Left kidney (tissue), 2 donors: ENCODE data around the gene CDHR2. TPM values are rescaled to one million over a fixed set of nuclear protein-coding genes. Genes with fewer than 3 reads are reported as not detected.

Experiments
- DNase-seq: peaks from one replicate; pipeline ENCODE4 v3.0.0-alpha.2; 2013
- polyA plus RNA-seq: library from polyadenylated mRNA; unstranded; fragments of 120-200 nt; gene quantifications from one replicate; pipeline ENCODE4 v1.2.1, GENCODE V29; 2013; ENCODE audit not compliant: insufficient read length

The CDHR2 gene
- polyA plus RNA-seq, 1 donor = 25.0 TPM

DNA sequence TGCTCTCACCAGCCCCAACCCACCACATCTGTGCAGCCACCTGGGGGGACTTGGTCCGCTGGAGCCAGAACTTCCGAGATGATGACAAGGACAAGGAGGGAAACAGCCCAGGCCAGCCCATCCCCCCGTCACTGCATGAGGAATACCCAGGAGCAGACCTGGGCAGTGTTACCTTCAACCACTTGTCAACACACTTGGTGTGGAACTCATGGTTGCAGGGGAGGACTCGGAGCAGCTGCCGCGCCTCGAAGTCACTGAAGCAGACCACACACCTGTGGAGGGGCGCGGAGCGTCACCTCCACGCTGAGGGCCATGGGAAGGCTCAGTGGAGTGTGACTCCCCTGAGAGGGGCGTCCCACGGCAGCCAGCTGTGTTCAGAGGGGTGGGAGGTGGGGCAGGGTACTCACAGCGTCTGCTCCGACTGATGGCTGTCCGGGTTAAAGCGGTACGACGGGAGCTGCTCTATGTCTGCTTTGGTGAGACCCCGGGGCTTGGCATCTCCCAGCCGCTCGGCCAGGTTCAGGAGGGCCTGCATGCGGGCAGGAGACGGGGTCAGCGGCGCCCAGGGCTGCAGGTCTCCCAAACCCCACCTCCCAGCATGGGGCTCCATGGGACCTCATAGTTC lies 19.9 kb upstream of the CDHR2 start:
- no peak for DNase-seq

- DNase-seq = no peak
Measured at GRCh38 chr5:176529741-176530141, 19.4 kb upstream of the CDHR2 start.

DNA sequence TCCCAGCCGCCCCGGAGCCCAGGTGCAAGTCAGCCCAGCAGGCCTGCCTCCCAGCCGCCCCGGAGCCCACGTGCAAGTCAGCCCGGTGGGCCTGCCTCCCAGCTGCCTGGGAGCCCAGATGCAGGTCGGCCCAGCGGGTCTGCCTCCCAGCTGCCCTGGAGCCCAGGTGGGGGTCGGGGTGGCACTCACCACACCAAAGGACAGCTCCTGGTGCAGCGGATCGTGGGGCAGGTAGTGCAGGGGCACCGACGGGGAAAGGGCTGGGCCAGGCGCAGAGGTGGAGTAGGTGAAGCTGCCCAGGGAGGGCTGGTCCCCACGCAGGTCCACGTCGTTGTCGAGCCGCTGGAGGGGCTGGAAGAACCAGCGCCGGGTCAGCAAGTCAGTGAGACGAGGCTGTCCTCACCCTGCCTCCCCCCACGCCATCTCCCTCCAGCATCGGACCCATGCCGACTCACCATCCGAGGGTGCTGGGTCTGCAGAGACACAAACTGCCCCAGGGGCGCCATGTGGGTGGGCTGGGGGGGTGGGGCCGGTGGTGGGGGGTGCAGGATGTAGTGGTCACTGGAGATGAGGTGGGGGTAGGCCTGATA lies 18.7 kb upstream of the CDHR2 start:
- no peak for DNase-seq

GRCh38 chr5:176530983-176531901 lies 17.9 kb upstream of the CDHR2 start:
- DNase-seq = no peak

- no peak for DNase-seq
Measured at GRCh38 chr5:176531902-176532493, 17.1 kb upstream of the CDHR2 start.

DNA sequence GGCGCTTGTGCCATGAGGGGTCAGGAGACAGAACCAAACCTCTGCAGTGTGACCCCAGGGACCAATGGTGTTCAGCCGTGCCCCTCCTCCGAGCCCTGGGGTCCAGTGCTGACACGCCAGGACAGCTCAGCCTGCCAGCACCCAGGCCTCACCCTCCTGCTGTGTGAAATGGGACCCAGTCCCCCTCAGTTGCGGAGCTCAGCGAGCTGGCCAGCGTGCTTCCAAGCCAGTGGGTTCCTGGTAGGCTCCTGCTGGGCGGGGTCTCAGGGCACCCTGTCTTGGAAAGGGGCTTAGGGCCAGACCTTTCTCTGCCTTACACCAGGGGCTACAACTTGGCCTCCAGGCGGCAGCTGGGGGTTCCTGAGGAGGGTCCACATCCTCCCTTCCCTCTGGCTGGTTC lies 16.3 kb upstream of the CDHR2 start:
- no peak for DNase-seq

- no peak for DNase-seq
Measured at GRCh38 chr5:176533390-176533789, 15.8 kb upstream of the CDHR2 start.

DNA sequence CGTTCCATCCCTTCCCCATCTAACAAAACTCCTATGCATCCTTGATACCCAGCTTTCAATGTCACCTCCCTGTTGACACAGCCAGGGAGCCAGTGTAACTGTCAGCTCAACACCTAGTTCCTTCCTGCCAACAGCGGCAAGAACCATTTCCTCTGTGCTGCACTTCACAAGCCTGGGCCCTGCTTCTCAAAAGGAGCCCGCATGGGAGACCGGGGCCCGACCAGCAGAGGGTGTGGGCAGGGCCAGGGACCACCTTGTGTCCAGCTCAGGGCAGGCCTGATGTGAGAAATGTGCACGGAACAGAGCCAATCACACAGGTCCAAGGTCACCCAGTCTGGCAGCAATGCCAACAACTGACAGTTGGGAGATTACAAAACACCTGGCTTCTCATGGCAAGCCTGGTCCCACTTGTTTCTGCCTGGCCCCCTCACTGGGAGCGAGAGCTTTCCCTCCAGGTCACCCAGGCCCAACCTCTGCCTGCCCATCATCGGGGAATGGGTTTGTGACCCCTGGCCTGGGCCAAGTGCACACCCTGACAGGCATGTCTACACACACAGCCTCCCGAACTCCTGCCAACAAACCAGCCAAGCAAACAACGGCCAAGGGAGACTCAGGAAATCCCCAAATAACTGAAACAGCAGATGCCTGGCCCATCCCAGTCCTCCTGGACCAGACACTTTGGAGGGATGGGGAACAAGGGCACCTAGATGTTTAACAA lies 15.1 kb upstream of the CDHR2 start:
- DNase-seq = no peak

- DNase-seq = no peak
Measured at GRCh38 chr5:176534640-176535039, 14.5 kb upstream of the CDHR2 start.

- DNase-seq = no peak
Measured at GRCh38 chr5:176535101-176535663, 14.0 kb upstream of the CDHR2 start.

GRCh38 chr5:176535664-176536131 lies 13.4 kb upstream of the CDHR2 start:
- DNase-seq = no peak

DNA sequence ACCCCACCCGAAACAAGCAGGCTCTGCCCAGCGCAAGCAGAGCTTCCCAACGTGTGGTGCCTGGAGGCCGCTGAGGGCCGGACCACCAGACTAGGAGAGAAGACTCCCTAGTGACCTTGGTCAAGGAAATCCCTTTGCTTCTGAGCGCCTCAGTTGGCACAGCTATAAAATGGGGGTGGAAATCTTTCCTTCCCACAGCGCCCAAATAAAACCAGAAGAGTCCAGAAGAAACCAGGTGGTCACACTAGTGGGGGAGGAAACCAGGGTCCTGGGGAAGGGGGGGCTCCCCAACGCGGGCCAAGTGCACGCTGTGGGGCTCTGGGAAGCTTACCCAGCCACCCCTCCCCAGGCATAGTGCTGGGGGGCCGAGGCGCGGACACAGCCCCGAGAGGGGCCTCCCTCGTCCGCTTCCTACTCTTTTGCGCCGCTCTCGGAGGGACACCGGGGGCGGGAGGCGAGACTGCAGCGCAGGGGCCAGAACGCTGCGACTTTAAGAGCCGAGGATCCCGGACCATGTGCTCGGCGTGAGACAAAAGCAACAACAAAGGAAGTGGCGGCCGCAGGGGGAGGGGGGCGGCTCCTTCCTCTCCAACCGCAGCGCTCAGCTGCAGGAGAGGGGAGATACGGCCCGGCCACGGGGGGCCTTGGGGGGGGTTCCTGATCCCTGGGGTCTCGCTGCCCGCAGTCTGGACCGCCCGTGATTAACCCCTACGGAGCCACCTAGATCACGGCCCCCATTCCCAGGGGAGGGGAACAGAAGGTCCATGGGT lies 12.8 kb upstream of the CDHR2 start:
- peak; percentile 75 for DNase-seq

DNA sequence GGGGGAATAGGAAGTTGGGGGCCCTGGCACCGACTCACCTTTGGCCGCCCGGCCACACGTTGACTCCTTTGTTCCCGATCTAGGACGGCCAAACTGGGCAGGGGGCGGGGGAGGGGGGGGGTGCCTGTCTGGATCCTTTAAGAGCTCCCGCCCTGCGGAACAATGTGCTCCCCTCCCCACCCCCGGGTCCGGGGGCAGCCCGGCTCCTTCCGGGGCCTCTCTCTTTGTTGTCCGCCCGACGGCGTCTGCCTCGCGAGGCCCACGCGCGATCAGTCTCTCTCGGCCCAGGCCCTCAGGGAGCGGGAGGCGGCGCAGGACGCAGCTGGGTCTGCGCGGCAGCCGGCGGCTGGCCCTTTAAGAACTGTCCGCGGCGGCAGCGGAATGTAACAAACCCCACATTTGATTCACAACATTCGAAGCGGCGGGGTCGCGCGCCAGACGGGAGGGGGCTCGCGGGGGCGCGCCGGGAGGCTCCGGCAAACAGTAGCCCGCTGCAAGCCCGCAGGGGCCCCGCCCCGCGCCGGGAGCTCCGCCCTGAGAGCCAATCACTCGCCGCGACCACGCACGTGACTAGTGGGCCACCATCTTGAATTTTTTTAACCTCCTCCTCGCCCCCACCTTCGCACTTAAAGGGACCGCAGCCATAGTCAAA lies 12.1 kb upstream of the CDHR2 start, which contains the start of gene RNF44:
RNF44 (minus strand) TSS at position 501 of the 652 bp plus-strand sequence. CDS start 4,930 bp downstream, outside the sequence.
- DNase-seq = peak; percentile 98

GRCh38 chr5:176537554-176538229 lies 11.4 kb upstream of the CDHR2 start:
- DNase-seq = peak; percentile 98

DNA sequence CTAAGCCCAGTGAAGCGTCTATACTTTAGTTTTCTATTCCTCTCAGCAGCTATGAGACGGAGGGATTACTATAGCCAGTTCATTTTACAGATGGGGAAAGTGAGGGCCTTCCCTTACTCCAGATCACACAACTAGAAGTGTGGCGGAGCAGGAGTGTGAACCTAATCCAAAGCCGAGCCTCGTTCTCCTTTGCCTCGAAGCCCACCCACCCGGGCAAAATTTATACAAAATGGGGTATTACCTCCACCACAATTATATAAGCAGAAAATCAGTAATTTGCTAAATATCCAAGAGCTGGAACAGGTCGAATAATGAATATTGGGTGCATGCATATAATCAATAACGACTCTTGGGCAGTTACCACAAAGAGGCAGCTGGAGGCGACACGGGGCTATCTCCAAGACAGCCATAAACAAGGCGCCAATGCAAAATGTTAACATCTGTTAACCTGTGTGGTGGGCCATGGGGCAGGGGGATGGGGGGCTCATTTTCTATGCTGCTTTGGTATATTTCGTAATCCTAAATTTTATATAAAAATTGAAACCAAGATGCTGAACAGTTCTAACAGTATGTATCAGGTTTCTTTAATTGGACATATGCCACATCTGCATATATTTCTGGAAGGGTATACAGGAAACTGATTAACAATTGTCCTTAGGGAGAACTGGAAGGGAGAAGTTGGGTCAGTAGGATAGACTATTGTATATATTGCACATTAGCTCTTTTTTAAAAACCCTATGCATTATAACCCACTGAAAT lies 10.7 kb upstream of the CDHR2 start:
- DNase-seq = no peak

DNA sequence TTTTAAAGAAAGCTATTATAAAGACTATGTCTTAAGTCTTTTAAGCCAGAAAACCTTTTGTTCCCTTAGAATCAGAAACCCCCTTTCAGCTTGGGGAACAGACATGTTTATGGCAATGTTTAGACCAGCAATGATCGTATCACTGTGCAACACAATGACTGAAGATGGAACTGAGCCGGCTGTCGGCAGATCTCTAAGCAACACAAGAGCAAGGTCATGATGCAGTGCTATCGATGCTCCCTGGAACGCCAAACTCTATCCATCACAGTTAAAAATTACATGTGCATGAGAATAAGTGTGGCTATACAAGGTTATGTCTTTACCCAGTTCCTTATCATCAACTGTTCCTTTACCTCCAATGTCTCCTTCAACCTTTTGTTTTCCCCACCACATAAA lies 10.2 kb upstream of the CDHR2 start:
- DNase-seq = no peak

DNA sequence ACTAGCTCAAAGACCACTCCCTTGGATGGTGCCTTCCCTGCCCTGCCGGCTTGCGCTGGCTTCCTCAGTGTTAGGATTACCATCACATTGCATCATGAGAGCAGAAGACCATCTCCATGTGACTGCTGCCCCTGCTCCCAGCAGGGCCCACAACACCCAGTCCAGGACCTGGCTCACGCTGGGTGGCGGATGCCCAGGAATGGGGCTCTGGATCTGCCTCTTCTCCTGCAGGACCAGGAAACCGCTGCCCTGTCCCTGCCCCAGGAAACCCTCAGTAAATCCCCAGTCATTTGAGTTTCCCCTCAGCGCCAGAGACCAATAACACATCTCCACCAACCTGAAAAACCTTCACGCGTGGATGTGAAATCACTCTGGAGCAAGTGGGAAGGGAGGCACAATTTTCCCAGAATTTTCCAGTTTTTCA lies 8.7 kb upstream of the CDHR2 start:
- no peak for DNase-seq

DNA sequence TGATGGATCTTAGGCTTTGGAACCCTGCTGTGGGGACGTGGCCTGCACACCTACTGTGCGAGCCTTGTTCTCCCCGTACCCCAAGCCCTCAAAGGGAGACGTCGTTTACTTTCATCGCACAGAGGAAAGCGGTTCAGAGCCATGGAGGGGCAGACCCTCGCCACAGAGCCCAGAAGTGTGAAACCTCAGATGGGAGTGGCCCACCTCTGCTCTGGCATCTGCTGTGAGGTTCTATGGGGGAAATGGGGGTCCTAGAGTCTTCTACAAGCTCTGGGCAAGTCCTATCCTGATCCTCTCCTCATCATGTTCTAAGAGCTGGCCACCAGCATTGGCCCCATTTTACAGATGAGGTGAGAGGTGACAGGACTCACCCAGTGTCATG lies 8.2 kb upstream of the CDHR2 start:
- DNase-seq = no peak
